ENCODE data around the gene ZNF79.

The ZNF79 gene

DNA sequence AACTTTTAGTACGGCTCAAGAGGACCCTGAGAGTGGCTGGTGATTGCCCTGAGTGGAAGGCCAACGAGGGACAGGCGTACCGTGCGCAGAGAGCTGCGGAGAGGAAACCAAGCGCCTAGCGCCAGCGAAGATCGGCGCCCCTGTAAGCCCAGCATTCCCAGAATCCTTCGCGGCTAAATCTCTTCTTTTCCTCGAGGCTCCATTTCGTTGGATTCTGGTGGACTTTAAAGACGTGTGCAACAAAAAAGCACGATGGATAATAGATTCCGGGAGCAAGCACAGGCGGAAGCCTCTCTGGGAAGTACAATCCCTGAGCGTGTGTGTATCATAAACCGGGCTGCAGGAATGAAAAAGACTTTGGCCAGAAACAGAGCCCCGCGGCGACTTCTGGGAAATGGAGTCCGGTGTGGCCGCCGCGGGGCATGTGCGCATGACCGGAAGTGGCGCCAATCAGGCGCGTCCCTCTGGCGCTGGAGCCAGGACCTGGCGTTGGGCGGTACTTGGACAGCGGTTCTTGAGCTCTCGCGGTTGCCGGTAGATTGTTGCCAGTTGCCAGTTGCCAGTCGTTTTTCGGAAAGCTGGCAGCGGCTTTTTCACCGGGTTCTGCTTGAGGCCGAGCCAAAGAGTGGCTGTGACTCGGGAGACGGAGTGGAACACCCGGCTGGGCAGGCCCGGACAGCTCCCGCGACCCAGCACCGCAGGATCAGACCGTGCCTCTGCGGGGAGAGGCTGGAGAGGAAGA is at the start of gene ZNF79:
ZNF79 (plus strand) TSS at position 449 of the 742 bp plus-strand sequence. CDS start 406 bp downstream, outside the sequence.
- peak; percentile 90 for DNase-seq (ENCODE audit: low read depth)

- no peak for DNase-seq (ENCODE audit: low read depth)
These were observed 43.7 kb upstream of the ZNF79 start for GRCh38 chr9:127380479-127380878.

DNA sequence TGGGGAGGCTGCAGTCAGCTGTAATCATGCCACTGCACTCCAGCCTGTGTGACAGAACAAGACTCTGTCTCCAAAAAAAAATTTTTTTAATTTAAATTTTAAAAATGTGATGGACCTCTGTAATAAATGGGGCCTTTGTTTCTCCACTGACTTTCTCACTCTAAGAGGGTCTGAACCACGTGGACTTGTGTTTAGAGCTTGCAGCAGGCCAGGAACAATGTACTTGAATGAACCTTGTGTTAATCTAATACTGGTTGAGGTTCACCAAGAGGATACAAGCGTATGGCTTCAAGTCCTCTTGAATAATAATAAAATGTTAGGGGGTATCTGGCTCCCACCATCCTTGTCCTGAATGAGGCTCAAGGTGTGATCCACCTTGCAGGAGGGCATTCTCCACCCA is 41.6 kb upstream of the ZNF79 start:
- DNase-seq (ENCODE audit: low read depth) = no peak

DNA sequence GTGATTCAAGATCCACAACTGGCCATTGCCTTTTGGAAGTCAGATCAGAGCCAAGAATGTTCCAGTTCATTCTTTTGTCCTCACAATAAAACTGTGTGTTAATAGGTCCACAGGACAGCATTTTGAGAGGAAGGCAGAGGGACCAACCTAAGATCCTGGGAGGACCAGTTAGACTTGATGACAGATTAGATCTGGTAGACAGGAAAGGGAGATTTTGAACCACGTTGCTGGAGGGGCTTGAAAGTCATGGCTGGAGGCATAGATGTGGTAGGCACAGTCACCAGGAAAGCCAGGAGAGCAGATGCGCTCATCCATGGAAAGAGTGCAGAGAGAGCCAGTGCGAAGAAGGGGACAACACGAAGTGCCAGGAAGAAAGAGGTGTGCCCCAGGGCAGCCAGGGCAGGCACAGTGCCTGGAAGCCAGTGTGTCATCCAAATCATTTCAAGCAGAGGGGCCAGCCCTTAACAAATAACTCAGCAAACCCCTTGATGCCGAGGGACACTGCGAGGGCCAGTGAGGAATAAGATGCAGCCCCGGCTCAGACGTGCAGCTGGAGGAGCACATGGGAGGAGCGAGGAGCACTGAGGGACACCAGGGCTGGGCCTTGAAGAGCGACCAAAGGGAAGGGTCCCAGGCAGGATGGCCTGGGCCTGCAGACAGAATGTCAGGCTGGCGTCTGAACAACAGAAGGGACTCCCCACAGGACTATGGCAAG is 40.0 kb upstream of the ZNF79 start:
- DNase-seq (ENCODE audit: low read depth) = no peak

- no peak for DNase-seq (ENCODE audit: low read depth)
These were observed 39.3 kb upstream of the ZNF79 start for GRCh38 chr9:127384901-127385300.

GRCh38 chr9:127386249-127386648 is 37.9 kb upstream of the ZNF79 start:
- DNase-seq (ENCODE audit: low read depth) = no peak

- no peak for DNase-seq (ENCODE audit: low read depth)
These were observed 37.2 kb upstream of the ZNF79 start for GRCh38 chr9:127386981-127387380.

DNA sequence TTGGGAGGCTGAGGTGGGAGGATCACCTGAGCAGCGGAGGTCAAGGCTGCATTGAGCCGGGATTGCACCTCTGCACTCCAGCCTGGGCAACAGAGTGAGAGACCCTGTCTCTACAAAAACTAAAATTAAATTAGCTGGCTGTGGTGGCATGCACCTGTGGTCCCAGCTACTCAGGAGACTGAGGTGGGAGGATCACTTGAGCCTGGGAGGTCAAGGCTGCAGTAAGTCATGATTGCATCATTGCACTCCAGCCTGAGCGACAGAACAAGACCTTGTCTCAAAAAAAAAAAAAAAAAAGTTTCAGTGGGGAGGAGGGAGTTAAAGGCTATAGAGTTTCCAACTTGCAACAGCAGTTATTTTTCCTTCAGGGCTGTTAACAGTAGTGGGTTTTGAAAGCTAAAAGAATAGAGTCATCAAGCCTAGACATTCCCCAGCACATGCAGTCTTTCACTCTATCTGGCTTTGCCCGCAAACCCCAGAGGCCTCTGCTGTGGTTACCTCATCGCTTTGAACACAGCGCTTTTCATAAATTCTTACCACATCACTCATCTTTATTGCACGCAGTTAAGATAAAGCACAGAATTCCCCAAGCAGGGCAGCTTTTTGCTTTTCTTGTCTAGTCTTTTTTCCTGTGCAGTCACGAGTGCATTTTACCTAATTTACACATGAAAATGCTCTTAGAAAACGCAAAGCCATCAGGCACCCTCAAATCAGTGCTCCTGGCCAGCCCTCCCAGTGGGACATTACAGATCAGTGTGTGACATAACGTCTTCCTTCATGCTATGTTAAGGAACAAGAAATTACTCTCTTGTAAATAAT is 35.9 kb upstream of the ZNF79 start:
- DNase-seq (ENCODE audit: low read depth) = peak; percentile 69

- no peak for DNase-seq (ENCODE audit: low read depth)
These were observed 35.3 kb upstream of the ZNF79 start for GRCh38 chr9:127388856-127389238.

GRCh38 chr9:127389381-127390247 is 34.6 kb upstream of the ZNF79 start:
- no peak for DNase-seq (ENCODE audit: low read depth)

DNA sequence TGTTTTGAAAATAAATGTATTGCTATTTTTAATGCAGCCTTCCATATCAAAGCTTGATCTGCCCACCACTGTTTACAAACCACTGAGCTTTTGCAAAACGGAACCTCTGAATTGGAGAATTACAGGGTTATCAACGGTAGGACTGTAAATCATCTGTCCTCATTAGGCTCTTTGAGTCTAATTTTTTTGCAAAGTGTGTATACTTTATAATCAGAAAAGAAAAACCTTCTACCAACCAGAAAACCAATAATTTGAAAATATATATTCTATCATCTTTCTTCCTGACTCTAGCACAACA is 34.0 kb upstream of the ZNF79 start:
- DNase-seq (ENCODE audit: low read depth) = no peak

DNA sequence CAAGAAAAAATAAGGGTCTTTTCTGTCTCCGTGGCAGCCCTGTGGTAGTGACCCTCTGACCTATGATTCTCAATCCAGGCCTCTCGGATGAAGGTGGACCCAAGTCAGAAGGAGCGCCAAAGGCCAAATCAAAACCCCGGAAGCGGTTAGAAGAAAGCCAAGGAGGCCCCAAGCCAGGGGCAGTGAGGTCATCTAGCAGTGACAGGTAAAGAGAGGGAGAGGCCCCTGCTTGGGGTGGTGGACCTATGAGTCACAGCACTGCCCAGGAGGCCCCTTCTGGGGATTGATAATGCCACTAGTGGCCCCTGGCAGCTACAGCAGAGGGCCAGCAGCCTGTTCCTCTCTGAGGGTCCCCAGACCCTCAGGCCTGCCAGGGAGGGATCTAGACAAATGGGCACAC is 33.6 kb upstream of the ZNF79 start:
- no peak for DNase-seq (ENCODE audit: low read depth)

DNA sequence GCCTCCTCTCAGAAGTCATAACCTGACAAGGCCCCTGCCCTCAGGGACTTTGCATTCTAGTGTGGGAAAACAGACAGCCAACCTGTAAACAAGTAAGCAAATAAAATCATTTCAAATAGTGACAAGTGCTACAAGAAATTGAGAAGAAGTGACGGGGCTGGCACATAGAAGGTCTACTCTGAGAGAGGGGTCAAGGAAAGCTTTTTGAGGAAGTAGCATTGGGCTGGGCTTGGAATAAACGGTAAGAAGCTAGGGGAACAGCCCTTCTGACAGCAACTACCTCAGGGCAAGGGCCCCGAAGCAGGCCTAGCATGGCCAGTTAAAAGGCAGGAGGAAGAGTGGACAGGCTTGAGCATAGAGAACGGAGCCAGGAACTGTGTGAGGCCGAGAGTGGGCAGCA is 32.0 kb upstream of the ZNF79 start:
- DNase-seq (ENCODE audit: low read depth) = no peak

- no peak for DNase-seq (ENCODE audit: low read depth)
These were observed 31.2 kb upstream of the ZNF79 start for GRCh38 chr9:127392976-127393375.

GRCh38 chr9:127393645-127394044 is 30.5 kb upstream of the ZNF79 start:
- no peak for DNase-seq (ENCODE audit: low read depth)

- no peak for DNase-seq (ENCODE audit: low read depth)
These were observed 28.5 kb upstream of the ZNF79 start for GRCh38 chr9:127395497-127396252.

GRCh38 chr9:127396253-127396807 is 27.9 kb upstream of the ZNF79 start:
- no peak for DNase-seq (ENCODE audit: low read depth)

DNA sequence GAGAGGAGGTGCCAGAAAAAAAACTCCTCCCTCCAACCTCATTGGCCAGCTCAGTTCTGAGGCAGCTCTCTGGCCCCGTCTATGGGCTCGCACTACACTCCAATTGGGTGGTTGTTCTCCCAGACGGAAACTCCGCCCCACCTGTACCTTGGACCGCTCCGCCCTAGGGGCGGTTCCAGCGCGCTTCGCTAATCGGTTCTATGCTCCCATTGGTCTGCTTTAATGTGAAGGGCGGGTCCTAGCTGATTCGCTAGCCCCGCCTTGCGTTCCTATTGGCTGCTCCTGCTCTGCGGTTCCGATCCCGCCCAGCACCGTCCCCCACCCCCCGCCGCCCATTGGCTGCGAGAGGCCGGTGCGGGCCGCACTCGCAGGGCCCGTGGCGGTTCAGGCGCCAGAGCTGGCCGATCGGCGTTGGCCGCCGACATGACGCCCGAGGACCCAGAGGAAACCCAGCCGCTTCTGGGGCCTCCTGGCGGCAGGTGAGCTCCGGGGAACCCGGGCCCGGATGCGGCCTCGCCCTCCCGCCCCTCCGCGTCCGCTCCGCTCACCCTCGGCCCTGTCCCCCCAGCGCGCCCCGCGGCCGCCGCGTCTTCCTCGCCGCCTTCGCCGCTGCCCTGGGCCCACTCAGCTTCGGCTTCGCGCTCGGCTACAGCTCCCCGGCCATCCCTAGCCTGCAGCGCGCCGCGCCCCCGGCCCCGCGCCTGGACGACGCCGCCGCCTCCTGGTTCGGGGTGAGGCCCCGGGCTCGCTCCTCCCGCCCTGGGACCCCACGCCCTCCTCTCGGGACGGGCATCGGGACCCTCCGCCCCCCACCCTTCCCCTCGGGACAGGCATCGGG is 27.2 kb upstream of the ZNF79 start, which contains the start of gene SLC2A8:
SLC2A8 (plus strand) TSS at position 362 of the 838 bp plus-strand sequence; CDS start at position 424, 62 bp downstream.
- DNase-seq (ENCODE audit: low read depth) = peak; percentile 87

DNA sequence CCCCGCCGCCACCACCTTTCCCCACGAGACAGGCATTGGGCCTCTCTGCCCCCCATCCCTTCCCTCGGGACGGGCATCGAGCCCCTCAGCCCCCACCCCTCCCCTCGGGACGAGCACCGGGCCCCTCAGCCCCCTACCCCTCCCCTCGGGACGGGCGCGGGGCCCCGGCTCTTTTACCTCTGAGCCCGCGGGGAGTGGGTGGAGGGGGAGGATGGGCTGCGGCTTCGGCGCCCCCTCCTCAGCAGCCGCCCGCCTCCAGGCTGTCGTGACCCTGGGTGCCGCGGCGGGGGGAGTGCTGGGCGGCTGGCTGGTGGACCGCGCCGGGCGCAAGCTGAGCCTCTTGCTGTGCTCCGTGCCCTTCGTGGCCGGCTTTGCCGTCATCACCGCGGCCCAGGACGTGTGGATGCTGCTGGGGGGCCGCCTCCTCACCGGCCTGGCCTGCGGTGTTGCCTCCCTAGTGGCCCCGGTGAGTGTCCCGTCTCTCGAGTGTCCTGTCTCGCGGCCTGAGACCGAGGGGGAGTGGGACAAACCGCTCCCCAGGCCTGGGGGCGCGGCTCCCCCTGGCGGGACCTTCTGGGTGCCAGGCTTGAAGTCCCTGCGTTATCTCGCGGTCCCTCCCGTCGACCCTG is 26.4 kb upstream of the ZNF79 start:
- DNase-seq (ENCODE audit: low read depth) = peak; percentile 31

Measured in stimulated activated CD8-positive, alpha-beta memory T cell treated with anti-CD3 and anti-CD28 coated beads, Interleukin-4, amount 100 ng/mL, for 24 hours (primary cell).